SKM-1 treated with dmso at 0.1 percent for 144 hours (cell line): ENCODE results near the gene SELENOS.

Experiments
- DNase-seq: peaks from one replicate; lab custom pipeline; 2025; ENCODE audit not compliant: unreplicated experiment; lab: John Stamatoyannopoulos, UW

The SELENOS gene

DNA sequence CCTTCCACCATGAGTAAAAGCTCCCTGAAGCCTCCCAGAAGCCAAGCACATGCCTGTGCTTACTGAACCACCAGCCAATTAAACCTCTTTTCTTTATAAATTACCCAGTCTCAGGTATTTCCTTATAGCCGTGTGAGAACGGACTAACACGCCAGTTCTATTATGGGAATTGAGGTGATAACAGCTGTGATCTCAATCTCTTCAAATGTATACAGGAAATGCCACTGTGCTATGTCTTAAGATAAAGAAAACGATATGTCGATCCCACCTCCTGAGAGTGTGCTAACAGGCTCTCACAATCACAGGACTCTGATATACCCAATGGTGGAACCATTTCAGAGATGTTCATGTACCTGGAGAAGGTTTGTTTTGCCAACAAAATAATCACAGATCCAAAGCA lies 51.6 kb downstream of the SELENOS start:
- DNase-seq: no peak
